Activated CD4-positive, alpha-beta T cell treated with anti-CD3 and anti-CD28 coated beads for 4 hours (primary cell): ENCODE results near the gene CYP4F8.

ENCODE experiments used
- DNase-seq, 2 donors: peaks; one replicate each; pipeline ENCODE4 v3.0.0-alpha.2; 2020

CYP4F8 gene

GRCh38 chr19:15616627-15617270 is 1.7 kb downstream of the CYP4F8 start:
- DNase-seq: no peak

GRCh38 chr19:15618321-15618720 is 3.3 kb downstream of the CYP4F8 start:
- DNase-seq: no peak

- no peak for DNase-seq
Measured at GRCh38 chr19:15621801-15622200, 6.8 kb downstream of the CYP4F8 start.

GRCh38 chr19:15622991-15623390 is 8.0 kb downstream of the CYP4F8 start:
- DNase-seq: no peak

GRCh38 chr19:15623711-15624318 is 8.8 kb downstream of the CYP4F8 start:
- DNase-seq: no peak

GRCh38 chr19:15628236-15629002 is 13.4 kb downstream of the CYP4F8 start:
- no peak for DNase-seq

- peak; percentile 81 to 92 for DNase-seq
Measured at GRCh38 chr19:15629003-15629880, 14.2 kb downstream of the CYP4F8 start.

GRCh38 chr19:15631817-15632216 is 16.8 kb downstream of the CYP4F8 start:
- peak in 1 of 2 donors; percentile 25 for DNase-seq

GRCh38 chr19:15633082-15633835 is 18.2 kb downstream of the CYP4F8 start:
- no peak for DNase-seq

GRCh38 chr19:15634105-15634504 is 19.1 kb downstream of the CYP4F8 start:
- no peak for DNase-seq

GRCh38 chr19:15635016-15635805 is 20.2 kb downstream of the CYP4F8 start:
- no peak for DNase-seq

- no peak for DNase-seq
Measured at GRCh38 chr19:15636026-15636425, 21.0 kb downstream of the CYP4F8 start.

GRCh38 chr19:15639596-15639995 is 24.6 kb downstream of the CYP4F8 start:
- DNase-seq: no peak

- no peak for DNase-seq
Measured at GRCh38 chr19:15640294-15640903, 25.4 kb downstream of the CYP4F8 start, which contains the start of gene CYP4F3. CYP4F3 (plus strand) TSS chr19:15640897; CDS start chr19:15641416, 519 bp downstream.

- DNase-seq: no peak
Measured at GRCh38 chr19:15640904-15641597, 26.0 kb downstream of the CYP4F8 start.

GRCh38 chr19:15641901-15642491 is 27.0 kb downstream of the CYP4F8 start:
- DNase-seq: no peak

GRCh38 chr19:15642807-15643206 is 27.8 kb downstream of the CYP4F8 start:
- no peak for DNase-seq

GRCh38 chr19:15643387-15643786 is 28.4 kb downstream of the CYP4F8 start:
- DNase-seq: no peak

GRCh38 chr19:15644066-15644741 is 29.2 kb downstream of the CYP4F8 start:
- no peak for DNase-seq
